Skeletal muscle cell (primary cell): ENCODE data around the gene EZH1.

Experiments used
- DNase-seq: peaks from one replicate; pipeline ENCODE4 v3.0.0-alpha.2; 2010; ENCODE audit warnings: low read depth
- H3K4me3 ChIP-seq: 2 replicates; pipeline ENCODE4 v1.5.1; 2011; ENCODE audit warnings: low read depth, mild to moderate bottlenecking, control low read depth, low read length, moderate library complexity

The EZH1 gene

GRCh38 chr17:42740699-42741098 is 4.1 kb downstream of the EZH1 start:
- H3K4me3 ChIP-seq, result no peak overlapping the region
- no peak for DNase-seq

GRCh38 chr17:42725143-42725542 is 19.7 kb downstream of the EZH1 start:
- DNase-seq, result no peak
- H3K4me3 ChIP-seq, result no peak overlapping the region

DNA sequence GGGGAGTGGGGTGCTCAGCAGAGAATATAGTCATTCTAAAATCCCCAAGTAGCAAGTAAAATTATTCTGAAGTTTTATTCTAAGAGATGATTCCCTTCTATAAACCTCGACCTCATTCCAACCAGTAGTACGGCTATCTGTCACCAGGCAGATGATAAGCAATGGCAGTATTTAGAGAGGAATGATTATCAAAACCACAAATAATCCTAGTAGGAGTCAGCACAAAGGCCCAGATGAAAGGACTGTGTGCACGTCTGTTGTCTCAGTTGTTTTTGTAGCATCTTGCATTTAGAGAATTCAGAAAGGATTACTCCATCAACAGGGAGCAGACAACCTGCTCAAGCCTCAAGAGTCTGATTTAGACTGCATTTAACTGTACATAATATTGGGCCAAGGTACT is 21.2 kb downstream of the EZH1 start:
- no peak overlapping the region for H3K4me3 ChIP-seq
- no peak for DNase-seq

GRCh38 chr17:42720996-42721583 is 23.8 kb downstream of the EZH1 start:
- DNase-seq, result peak; percentile 20
- no peak overlapping the region for H3K4me3 ChIP-seq

- DNase-seq, result no peak
- H3K4me3 ChIP-seq, result no peak overlapping the region
These were observed 35.3 kb downstream of the EZH1 start for GRCh38 chr17:42709561-42709960.

- DNase-seq, result no peak
- no peak overlapping the region for H3K4me3 ChIP-seq
These were observed 36.3 kb downstream of the EZH1 start for GRCh38 chr17:42708588-42708987.

DNA sequence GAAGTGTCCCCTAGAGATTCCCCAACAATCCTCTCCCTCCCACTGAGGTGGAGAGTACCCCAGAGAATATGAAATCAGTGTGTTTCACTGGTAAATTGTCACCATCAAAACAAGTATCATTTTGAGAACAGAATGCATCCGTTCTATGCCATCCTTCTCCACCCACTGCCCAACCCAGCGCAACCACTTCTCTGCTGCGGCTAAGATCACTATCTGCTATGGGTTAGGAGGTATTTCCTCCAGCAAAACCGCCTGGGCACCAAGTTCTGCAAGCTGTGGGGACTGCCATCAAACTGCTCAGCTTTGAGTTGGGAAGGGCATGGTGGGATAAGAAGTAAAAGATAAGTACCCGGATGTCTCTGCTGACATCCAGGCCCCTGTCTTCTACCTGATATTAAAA is 38.1 kb downstream of the EZH1 start:
- no peak for DNase-seq
- no peak overlapping the region for H3K4me3 ChIP-seq

GRCh38 chr17:42704837-42705494 is 39.9 kb downstream of the EZH1 start:
- no peak for DNase-seq
- H3K4me3 ChIP-seq, result no peak overlapping the region

DNA sequence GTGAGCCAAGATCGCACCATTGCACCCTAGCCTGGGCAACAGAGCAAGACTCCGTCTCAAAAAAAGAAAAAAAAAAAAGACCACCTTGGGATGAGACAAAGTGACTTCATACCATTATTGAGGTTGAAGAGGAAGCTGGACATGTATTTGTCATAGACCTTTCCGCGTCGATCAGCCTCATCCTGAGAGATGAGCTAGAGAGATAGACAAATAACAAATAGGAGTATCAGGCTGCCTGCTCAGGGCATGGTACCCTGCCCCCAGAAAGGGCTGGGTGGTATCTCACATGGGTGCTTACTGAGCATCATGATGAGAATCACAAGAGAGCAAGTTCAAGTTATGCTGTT is 40.4 kb downstream of the EZH1 start:
- no peak for DNase-seq
- H3K4me3 ChIP-seq, result no peak overlapping the region

GRCh38 chr17:42702446-42702845 is 42.4 kb downstream of the EZH1 start:
- no peak overlapping the region for H3K4me3 ChIP-seq
- no peak for DNase-seq

DNA sequence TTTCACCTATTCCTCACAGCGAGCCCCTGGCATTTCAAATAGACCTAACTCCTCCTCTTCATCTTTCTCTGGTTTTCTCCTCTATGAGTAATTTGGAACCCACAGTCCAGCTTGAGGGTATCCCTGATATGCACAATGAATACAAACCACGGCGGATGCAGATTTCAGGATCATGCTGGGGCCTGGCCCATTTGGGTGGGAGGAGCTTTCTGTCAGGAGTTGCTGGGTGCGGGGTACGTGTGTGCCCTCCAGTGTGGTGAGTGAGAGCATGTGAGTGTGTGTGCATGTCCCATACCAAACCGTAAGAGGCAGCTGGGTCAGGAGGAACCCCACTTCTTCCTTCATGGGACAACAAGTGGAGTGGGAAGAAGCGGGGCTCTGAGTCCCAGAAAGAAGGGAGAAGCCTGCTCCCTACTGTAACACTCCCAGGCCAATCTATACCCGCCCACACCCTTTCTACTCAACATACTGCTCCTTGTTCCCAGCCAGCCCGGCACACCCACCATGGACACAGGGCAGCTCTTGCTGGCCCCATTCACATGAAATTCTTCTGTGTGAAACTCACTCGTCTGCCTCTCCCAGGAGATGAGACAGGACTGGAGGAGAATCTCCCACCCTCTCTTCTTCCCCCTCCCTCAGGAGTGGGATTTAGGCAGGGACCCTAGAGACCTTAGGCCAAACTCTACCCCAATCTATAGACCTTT is 44.1 kb downstream of the EZH1 start:
- DNase-seq, result no peak
- no peak overlapping the region for H3K4me3 ChIP-seq

- no peak for DNase-seq
- no peak overlapping the region for H3K4me3 ChIP-seq
These were observed 45.5 kb downstream of the EZH1 start for GRCh38 chr17:42699415-42699740.

DNA sequence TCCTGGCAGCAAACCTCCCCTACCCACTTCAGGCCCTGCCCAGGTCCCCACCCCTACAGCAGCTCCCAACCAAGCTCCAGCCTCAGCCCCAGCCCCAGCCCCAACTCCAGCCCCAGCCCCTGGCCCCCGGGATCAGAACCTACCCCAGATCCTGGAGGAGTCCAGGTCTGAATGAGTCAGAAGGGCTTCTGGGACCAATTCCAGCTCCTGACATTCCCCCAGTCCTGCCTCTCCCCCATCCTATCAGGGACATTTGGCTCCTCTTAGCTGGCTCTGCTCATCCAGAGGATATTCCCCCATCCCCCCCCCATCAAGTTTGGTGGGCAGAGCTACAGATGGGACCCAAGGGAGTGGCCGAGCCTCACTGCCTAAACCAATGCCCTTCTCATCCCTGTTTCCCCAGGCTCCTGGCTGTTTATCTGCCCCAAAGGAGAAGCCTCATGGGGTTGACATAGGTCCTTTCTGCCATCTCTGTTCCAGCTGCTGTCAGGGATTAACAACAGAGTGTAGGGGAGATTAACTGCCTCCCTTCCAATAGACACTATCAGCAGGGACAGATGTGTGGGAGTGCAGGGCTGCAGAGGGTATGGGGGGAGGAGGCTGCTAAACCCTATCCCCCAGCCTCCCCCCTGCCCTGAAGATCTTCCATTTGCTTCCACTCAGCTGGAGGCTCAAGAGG is 46.0 kb downstream of the EZH1 start:
- no peak overlapping the region for H3K4me3 ChIP-seq
- peak; percentile 78 for DNase-seq

DNA sequence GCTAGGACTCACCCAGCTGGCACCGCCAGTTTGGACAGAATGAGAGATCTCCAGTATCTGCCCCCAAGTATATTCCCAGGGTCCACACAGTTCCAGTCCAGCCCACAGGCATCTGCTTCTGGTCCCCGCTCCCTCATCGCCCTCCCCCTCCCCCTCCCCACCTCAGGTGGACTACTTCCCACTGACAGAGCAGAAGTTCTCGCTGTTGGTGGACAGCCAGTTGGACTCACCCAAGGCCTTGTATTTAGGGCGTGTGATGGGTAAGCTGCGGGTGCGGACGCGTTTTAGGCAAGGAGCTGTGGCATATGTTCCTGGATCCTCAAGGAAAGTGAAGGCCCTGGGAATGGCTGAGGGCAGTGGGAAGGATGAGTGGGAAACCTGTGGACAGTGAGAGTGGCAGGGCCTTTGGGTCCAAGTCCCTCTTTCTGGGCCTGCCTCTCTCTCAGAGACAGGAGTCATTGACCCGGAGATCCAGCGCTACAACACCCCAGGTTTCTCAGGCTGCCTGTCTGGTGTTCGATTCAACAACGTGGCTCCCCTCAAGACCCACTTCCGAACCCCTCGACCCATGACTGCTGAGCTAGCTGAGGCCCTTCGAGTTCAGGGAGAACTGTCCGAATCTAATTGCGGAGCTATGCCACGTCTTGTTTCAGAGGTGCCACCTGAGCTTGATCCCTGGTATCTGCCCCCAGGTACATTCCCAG is 47.6 kb downstream of the EZH1 start:
- no peak for DNase-seq
- H3K4me3 ChIP-seq, result no peak overlapping the region

DNA sequence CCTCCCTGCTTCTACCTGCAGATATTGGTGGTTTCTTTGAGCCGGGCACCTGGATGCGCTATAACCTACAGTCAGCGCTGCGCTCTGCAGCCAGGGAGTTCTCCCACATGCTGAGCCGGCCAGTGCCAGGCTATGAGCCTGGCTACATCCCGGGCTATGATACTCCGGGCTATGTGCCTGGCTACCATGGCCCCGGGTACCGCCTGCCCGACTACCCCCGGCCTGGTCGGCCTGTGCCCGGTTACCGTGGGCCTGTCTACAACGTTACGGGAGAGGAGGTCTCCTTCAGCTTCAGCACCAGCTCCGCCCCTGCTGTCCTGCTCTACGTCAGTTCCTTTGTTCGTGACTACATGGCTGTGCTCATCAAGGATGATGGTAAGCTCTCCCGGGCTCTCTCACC is 49.3 kb downstream of the EZH1 start:
- DNase-seq, result no peak
- no peak overlapping the region for H3K4me3 ChIP-seq

GRCh38 chr17:42694524-42694923 is 50.3 kb downstream of the EZH1 start:
- no peak overlapping the region for H3K4me3 ChIP-seq
- DNase-seq, result no peak

DNA sequence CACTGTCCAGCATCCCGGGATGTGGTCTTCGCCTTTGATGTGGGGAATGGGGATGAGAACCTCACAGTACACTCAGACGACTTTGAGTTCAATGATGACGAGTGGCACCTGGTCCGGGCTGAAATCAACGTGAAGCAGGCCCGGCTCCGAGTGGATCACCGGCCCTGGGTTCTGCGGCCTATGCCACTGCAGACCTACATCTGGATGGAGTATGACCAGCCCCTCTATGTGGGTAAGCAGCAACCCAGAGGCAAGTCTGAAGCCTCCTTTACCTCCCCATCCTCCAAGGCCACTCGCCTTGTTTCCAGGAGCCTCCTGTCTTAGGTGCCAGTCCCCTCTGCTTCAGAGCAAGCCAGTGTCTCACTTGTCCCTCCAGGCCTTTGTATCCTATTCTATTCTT is 52.4 kb downstream of the EZH1 start:
- H3K4me3 ChIP-seq, result no peak overlapping the region
- DNase-seq, result no peak

DNA sequence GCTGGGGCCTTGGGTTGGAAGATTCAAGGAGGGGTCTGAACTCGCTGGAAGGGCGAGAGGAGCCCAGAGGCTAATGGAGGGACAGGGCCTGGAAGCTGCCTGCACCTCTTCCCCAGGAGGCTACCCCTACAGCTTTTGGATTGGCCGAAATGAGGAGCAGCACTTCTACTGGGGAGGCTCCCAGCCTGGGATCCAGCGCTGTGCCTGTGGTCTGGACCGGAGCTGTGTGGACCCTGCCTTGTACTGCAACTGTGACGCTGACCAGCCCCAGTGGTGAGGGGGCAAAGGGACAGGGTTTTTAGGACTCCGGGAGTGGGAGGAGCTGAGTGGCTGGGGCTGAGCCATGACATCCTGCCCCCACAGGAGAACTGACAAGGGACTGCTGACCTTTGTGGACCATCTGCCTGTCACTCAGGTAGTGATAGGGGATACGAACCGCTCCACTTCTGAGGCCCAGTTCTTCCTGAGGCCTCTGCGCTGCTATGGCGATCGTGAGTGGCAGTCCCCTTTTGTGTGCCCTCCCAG is 53.8 kb downstream of the EZH1 start:
- H3K4me3 ChIP-seq, result no peak overlapping the region
- DNase-seq, result no peak

DNA sequence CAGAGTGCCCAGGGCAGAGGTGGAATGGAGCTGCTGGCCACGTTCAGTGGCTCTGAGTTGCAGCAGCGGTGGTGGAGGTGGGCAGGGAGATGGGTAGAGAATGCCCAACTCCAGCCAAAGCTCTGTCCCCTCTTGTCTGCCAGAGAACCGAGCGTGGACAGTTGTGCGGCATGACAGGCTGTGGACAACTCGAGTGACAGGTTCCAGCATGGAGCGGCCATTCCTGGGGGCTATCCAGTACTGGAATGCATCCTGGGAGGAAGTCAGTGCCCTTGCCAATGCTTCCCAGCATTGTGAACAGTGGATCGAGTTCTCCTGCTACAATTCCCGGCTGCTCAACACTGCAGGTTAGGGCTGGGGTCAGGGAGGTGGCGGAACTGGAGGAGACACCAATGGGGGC is 54.2 kb downstream of the EZH1 start:
- H3K4me3 ChIP-seq, result no peak overlapping the region
- DNase-seq, result no peak

- no peak for DNase-seq
- H3K4me3 ChIP-seq, result no peak overlapping the region
These were observed 57.0 kb downstream of the EZH1 start for GRCh38 chr17:42687707-42688320.
